GM12864 (cell line): ENCODE data around the gene OR13C2.
"Not testable (repeated sequence)": the region's sequence is repeated elsewhere in the genome, so short reads cannot be mapped to it uniquely, and the experiment has no call there.

Experiments
- DNase-seq: peaks from one replicate; pipeline ENCODE4 v3.0.0-alpha.2; 2011; ENCODE audit warnings: low read depth
- H3K4me3 ChIP-seq: 2 replicates; pipeline ENCODE4 v1.5.1; 2011; ENCODE audit warnings: mild to moderate bottlenecking, low read depth, low read length, control low read depth
- CTCF ChIP-seq: IDR thresholded peaks from 2 replicates; pipeline ENCODE4 v1.5.1; 2011; ENCODE audit warnings: low read depth, mild to moderate bottlenecking, moderate library complexity, low read length, control low read depth, inconsistent platforms; ENCODE audit errors: missing control alignments

The OR13C2 gene, protein sequence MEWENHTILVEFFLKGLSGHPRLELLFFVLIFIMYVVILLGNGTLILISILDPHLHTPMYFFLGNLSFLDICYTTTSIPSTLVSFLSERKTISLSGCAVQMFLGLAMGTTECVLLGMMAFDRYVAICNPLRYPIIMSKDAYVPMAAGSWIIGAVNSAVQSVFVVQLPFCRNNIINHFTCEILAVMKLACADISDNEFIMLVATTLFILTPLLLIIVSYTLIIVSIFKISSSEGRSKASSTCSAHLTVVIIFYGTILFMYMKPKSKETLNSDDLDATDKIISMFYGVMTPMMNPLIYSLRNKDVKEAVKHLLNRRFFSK

GRCh38 chr9:104605527-104605926 is at the start of gene OR13C2:
TSS of gene OR13C2 (minus strand) at chr9:104605627. CDS start at chr9:104605627, 0 bp downstream.
- DNase-seq, H3K4me3 ChIP-seq: not testable (repeated sequence)

GRCh38 chr9:104635456-104635855 is 30.0 kb upstream of the OR13C2 start:
- DNase-seq, result no peak
- no peak for TF ChIP-seq CTCF
- H3K4me3 ChIP-seq, result no peak overlapping the region

DNA sequence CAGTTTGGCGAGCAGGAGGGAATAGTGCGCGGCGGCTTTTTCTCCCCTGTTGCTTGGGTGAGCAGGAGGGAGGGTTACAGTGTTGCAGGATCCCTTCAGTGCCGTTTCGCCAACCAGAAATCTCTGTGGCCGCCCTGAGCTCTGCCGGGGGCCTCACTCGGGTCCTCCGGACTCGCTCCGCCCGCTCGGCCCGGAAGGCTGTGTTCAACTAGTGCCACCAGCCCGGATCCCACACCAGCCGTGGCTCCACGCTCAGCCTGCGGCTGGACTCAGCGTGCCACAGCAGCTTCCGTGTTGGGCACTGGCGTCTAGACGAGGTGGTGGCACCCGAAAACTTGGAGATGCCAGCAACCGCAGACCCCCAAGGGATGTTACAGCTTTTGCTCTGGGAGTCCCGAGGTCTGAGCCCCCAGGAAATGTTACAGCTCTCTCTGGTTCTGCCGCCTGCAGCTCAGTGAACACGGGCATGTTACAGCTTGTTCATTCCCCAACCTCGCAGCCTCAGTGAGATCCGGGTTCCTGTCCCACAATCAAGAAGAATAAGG is 28.6 kb upstream of the OR13C2 start:
- no peak for DNase-seq
- TF ChIP-seq CTCF, result no peak
- H3K4me3 ChIP-seq, result no peak overlapping the region

- not testable (repeated sequence) for DNase-seq, H3K4me3 ChIP-seq
Observed at GRCh38 chr9:104625964-104626363, 20.5 kb upstream of the OR13C2 start.

- no peak for TF ChIP-seq CTCF
- H3K4me3 ChIP-seq, result no peak within 1 kb of the TSS
- no peak for DNase-seq
Observed at GRCh38 chr9:104618104-104618503, 12.7 kb upstream of the OR13C2 start, which contains the start of gene OR13C9. TSS of gene OR13C9 (minus strand) at chr9:104618204. CDS start at chr9:104618204, 0 bp downstream.

DNA sequence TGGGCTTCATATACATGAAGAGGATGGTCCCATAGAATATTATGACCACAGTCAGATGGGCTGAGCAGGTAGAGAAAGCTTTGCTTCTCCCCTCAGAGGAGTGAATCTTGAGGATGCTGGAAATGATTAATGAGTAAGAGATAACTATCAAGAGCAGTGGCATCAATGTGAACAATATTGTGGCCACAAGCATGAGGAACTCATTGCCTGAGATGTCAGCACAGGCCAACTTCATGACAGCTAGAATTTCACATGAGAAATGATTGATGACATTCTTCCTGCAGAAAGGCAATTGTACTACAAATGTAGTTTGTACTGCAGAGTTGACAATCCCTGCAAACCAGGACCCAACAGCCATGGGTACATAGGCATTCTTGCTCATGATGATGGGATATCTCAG is 12.0 kb upstream of the OR13C2 start:
- DNase-seq, result no peak
- TF ChIP-seq CTCF, result no peak
- no peak overlapping the region for H3K4me3 ChIP-seq

GRCh38 chr9:104611213-104611612 is 5.8 kb upstream of the OR13C2 start:
- no peak for TF ChIP-seq CTCF
- DNase-seq, result no peak
- H3K4me3 ChIP-seq, result no peak overlapping the region

DNA sequence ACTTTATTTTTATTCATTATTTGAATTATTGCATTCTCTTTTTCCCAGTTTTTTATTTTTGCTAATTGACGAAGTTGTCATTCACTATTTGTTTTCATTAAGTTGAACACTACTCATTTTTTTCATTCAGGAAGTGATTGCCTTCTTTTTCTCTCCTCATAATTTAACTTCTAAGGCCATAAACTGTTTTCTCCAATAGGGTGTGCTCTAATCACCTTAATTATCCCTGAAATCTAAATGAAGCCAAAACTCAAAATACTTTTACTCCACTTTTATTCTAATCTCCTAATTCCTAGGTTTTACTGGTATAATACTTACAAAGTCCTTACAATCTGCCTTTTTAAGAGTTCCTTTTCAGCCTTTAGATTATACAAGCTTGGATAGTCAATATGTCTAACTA is 2.9 kb upstream of the OR13C2 start:
- TF ChIP-seq CTCF, result no peak
- H3K4me3 ChIP-seq, result no peak overlapping the region
- no peak for DNase-seq
